HepG2 (cell line): ENCODE measurements around the gene TTC32. TPM values are rescaled to one million over a fixed set of nuclear protein-coding genes. Genes with fewer than 3 reads are reported as not detected.
A peak's percentile ranks its signal among the peaks of the same experiment; 100 is the strongest.

Experiments used
- AGO2 ChIP-seq: fragments of 200-400 bp; formaldehyde crosslinking; optimal IDR thresholded peaks from 2 replicates; pipeline ENCODE3; 2017; ENCODE audit warnings: mild to moderate bottlenecking, low read depth, low read length, moderate library complexity
- ARNTL ChIP-seq: sonication (generic); formaldehyde crosslinking; IDR thresholded peaks from 2 replicates; pipeline ENCODE4 v1.4.0; 2020; ENCODE audit warnings: mild to moderate bottlenecking, missing genetic modification reagents
- DR1 ChIP-seq: sonication (generic); formaldehyde crosslinking; IDR thresholded peaks from 2 replicates; pipeline ENCODE4 v1.8.0; 2021; ENCODE audit warnings: mild to moderate bottlenecking, missing genetic modification reagents, inconsistent platforms
- HES4 ChIP-seq: sonication (generic); formaldehyde crosslinking; IDR thresholded peaks from 2 replicates; pipeline ENCODE4 v1.9.0; 2021; ENCODE audit warnings: mild to moderate bottlenecking, missing genetic modification reagents, borderline replicate concordance
- MXI1 ChIP-seq: IDR thresholded peaks from 3 replicates; pipeline ENCODE4 v1.6.1; 2012; ENCODE audit warnings: low read depth, low read length, inconsistent platforms, borderline replicate concordance
- NFIC ChIP-seq: IDR thresholded peaks from 2 replicates; pipeline ENCODE4 v1.6.1; 2012; ENCODE audit warnings: mild to moderate bottlenecking, low read length, inconsistent platforms
- RBFOX2 ChIP-seq: fragments of 200-400 bp; formaldehyde crosslinking; IDR thresholded peaks from 2 replicates; pipeline ENCODE4 v1.6.1; 2017; ENCODE audit warnings: low read depth, mild to moderate bottlenecking, low read length
- SIN3A ChIP-seq: IDR thresholded peaks from 2 replicates; pipeline ENCODE4 v1.6.1; 2011; ENCODE audit warnings: low read depth, mild to moderate bottlenecking, control low read depth, low read length, borderline replicate concordance
- SYNCRIP ChIP-seq: fragments of 200-400 bp; formaldehyde crosslinking; IDR thresholded peaks from 2 replicates; pipeline ENCODE4 v1.6.1; 2018; ENCODE audit warnings: mild to moderate bottlenecking, low read depth, low read length; ENCODE audit not compliant: insufficient read depth
- XBP1 ChIP-seq: sonication (generic); formaldehyde crosslinking; IDR thresholded peaks from 2 replicates; pipeline ENCODE4 v1.5.0; 2020; ENCODE audit warnings: missing genetic modification reagents
- ZFP62 ChIP-seq: sonication (generic); formaldehyde crosslinking; IDR thresholded peaks from 2 replicates; pipeline ENCODE4 v1.4.0; 2020; ENCODE audit warnings: missing genetic modification reagents
- ZNF253 ChIP-seq: sonication (generic); formaldehyde crosslinking; IDR thresholded peaks from 2 replicates; pipeline ENCODE4 v1.8.0; 2022; ENCODE audit warnings: mild to moderate bottlenecking, missing genetic modification reagents, borderline replicate concordance
- ZNF331 ChIP-seq: sonication (generic); formaldehyde crosslinking; IDR thresholded peaks from 2 replicates; pipeline ENCODE4 v1.4.0; 2020; ENCODE audit warnings: missing genetic modification reagents
- ZNF550 ChIP-seq: sonication (generic); formaldehyde crosslinking; IDR thresholded peaks from 2 replicates; pipeline ENCODE4 v1.4.0; 2020; ENCODE audit warnings: mild to moderate bottlenecking, missing genetic modification reagents, borderline replicate concordance
- ZNF605 ChIP-seq: sonication (generic); formaldehyde crosslinking; IDR thresholded peaks from 2 replicates; pipeline ENCODE4 v1.8.0; 2022; ENCODE audit warnings: mild to moderate bottlenecking, missing genetic modification reagents
- polyA plus RNA-seq, 8 experiments: library from polyadenylated mRNA; depleted of rRNA in 3 of 8; stranded (reverse) in 7 of 8; unstranded in 1 of 8; fragments of >200 nt; fragmentation: Illumina TruSeq in 4 of 8; extraction: Trizol in 4 of 8; gene quantifications; 2 replicates each; pipeline versions ENCODE4 v1.2.1 to v1.2.3, GENCODE V29; 2011 to 2016; ENCODE audit warnings: low read depth in 4 of 8, missing spikeins in 1 of 8, mixed read lengths in 1 of 8; ENCODE audit not compliant: insufficient read depth in 1 of 8
- total RNA-seq, 5 experiments: library from RNA; depleted of rRNA; stranded (reverse); fragments of >200 nt; fragmentation: Illumina TruSeq; extraction: Trizol; gene quantifications; 2 replicates each; pipeline ENCODE4 v1.2.3, GENCODE V29; 2016; ENCODE audit warnings: low read depth in 1 of 5
- TF ChIP-seq, protein P1 (sequence below), 2 experiments: sonication (generic) in 1 of 2; formaldehyde crosslinking in 1 of 2; IDR thresholded peaks; 2 replicates each; pipeline versions ENCODE4 v1.4.0 to v1.6.1; 2018 to 2020; ENCODE audit warnings: missing genetic modification reagents in 2 of 2, borderline replicate concordance in 1 of 2, low read depth in 1 of 2, mild to moderate bottlenecking in 1 of 2, missing biosample characterization in 1 of 2
- TF ChIP-seq, protein P2 (sequence below): sonication (generic); formaldehyde crosslinking; IDR thresholded peaks from 2 replicates; pipeline ENCODE4 v1.8.0; 2022; ENCODE audit warnings: mild to moderate bottlenecking, missing genetic modification reagents, moderate library complexity
- TF ChIP-seq, protein P3 (sequence below), 2 experiments: sonication (generic) in 1 of 2; formaldehyde crosslinking in 1 of 2; IDR thresholded peaks; 2 replicates each; pipeline versions ENCODE4 v1.6.1 to v1.9.0; 2014 to 2022; ENCODE audit warnings: antibody characterized with exemption in 1 of 2, borderline replicate concordance in 1 of 2, inconsistent platforms in 1 of 2, low read depth in 1 of 2, missing genetic modification reagents in 1 of 2

TTC32 gene
- total and polyA plus RNA-seq, 2 of the 13 experiments (the other 11 are each of a cell fraction or from before 2014, with no cell fraction given) = 21.6 to 38.3 TPM

DNA sequence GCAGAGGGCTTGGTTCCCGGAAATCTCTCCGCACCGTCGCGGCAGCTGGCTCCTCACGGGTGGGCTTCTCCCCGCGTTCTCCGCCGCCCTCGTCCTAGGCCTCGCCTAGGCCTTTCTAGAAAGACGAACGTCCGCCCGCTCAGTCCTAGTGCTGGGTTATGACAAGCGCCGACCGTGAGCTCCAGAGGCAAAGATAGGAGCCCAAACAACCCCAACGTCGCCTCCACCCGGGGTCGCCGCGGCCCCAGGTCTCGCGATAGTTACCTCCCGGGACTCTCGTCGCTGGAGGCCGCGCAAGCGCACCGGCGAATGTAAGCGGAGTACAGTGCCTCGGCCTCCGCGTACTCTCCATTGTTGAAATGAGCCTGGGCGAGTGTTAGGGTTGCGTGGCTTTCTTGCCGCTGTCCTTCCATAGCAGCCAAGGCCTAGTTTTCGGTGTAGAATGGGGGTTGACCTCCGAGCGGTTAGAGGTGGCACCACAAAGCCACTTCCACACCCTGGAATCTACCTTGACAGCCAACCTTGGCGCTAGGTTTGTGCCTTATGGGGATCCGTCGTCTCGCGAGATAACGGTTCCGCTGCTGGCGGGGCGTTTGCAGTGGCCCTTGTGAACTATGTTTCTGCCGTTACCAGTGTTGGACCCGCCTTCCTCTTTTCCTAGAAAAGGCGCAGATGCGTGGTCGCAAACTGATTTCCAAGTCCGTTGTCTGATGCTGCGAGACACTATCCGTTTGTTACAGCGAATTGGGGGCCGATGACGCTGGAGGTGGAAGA, at the start of gene TTC32 (continued):
- TF ChIP-seq ZNF605 (CRISPR knock-in tag) (peak; percentile 97), RBFOX2 (peak; percentile 98), NFIC (peak; percentile 25), MXI1 (peak; percentile 68; the same call in 2 of the 3 replicates), ZFP62 (CRISPR knock-in tag) (0 out of 2 replicates have a peak, but pooled peaks have one; percentile 27), SYNCRIP (no peak), DR1 (peak; percentile 94), HES4 (no peak; the same call in none of the 2 replicates), SIN3A (peak; percentile 96), XBP1 (CRISPR knock-in tag) (peak; percentile 62; the same call in 1 of the 2 replicates), ZNF331 (peak; percentile 86; the same call in 1 of the 2 replicates), ARNTL (CRISPR knock-in tag) (no peak; the same call in 1 of the 2 replicates), ZNF253 (CRISPR knock-in tag) (peak; percentile 51; the same call in 1 of the 2 replicates), ZNF550 (peak; percentile 71; the same call in 1 of the 2 replicates), AGO2 (peak; percentile 88)
- TF ChIP-seq, protein P1, sequence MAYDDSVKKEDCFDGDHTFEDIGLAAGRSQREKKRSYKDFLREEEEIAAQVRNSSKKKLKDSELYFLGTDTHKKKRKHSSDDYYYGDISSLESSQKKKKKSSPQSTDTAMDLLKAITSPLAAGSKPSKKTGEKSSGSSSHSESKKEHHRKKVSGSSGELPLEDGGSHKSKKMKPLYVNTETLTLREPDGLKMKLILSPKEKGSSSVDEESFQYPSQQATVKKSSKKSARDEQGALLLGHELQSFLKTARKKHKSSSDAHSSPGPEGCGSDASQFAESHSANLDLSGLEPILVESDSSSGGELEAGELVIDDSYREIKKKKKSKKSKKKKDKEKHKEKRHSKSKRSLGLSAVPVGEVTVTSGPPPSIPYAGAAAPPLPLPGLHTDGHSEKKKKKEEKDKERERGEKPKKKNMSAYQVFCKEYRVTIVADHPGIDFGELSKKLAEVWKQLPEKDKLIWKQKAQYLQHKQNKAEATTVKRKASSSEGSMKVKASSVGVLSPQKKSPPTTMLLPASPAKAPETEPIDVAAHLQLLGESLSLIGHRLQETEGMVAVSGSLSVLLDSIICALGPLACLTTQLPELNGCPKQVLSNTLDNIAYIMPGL (CRISPR knock-in tag; IDR thresholded peaks at IDR 0.05; ENCODE audit: borderline replicate concordance in 1 of 2, low read depth in 1 of 2) = peak; percentile 86 to 97; a peak in 3 of 4 replicates
- TF ChIP-seq, protein P2, sequence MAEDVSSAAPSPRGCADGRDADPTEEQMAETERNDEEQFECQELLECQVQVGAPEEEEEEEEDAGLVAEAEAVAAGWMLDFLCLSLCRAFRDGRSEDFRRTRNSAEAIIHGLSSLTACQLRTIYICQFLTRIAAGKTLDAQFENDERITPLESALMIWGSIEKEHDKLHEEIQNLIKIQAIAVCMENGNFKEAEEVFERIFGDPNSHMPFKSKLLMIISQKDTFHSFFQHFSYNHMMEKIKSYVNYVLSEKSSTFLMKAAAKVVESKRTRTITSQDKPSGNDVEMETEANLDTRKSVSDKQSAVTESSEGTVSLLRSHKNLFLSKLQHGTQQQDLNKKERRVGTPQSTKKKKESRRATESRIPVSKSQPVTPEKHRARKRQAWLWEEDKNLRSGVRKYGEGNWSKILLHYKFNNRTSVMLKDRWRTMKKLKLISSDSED = no peak
- TF ChIP-seq, protein P3, sequence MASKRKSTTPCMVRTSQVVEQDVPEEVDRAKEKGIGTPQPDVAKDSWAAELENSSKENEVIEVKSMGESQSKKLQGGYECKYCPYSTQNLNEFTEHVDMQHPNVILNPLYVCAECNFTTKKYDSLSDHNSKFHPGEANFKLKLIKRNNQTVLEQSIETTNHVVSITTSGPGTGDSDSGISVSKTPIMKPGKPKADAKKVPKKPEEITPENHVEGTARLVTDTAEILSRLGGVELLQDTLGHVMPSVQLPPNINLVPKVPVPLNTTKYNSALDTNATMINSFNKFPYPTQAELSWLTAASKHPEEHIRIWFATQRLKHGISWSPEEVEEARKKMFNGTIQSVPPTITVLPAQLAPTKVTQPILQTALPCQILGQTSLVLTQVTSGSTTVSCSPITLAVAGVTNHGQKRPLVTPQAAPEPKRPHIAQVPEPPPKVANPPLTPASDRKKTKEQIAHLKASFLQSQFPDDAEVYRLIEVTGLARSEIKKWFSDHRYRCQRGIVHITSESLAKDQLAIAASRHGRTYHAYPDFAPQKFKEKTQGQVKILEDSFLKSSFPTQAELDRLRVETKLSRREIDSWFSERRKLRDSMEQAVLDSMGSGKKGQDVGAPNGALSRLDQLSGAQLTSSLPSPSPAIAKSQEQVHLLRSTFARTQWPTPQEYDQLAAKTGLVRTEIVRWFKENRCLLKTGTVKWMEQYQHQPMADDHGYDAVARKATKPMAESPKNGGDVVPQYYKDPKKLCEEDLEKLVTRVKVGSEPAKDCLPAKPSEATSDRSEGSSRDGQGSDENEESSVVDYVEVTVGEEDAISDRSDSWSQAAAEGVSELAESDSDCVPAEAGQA (IDR thresholded peaks at IDR 0.05; ENCODE audit: low read depth) = peak; percentile 72; the same call in 1 of the 2 replicates
- TF ChIP-seq, protein P3 (CRISPR knock-in tag; IDR thresholded peaks at IDR 0.05; ENCODE audit: borderline replicate concordance) = peak; percentile 84
